Chondrocyte (in vitro differentiated cells): ENCODE data around the gene PLD4. TPM values are rescaled to one million over a fixed set of nuclear protein-coding genes. Genes with fewer than 3 reads are reported as not detected.

Experiments used
- DNase-seq: peaks from one replicate; pipeline ENCODE4 v3.0.0; 2021; ENCODE audit warnings: mixed read lengths, low spot score
- H3K27ac Mint-ChIP-seq: one replicate; pipeline ENCODE4 v1.8.0; 2021; ENCODE audit warnings: mild to moderate bottlenecking, moderate library complexity, mixed read lengths; ENCODE audit not compliant: unreplicated experiment
- H3K27me3 Mint-ChIP-seq: 2 replicates; pipeline ENCODE4 v1.8.0; 2021; ENCODE audit warnings: low read depth, mixed read lengths
- H3K36me3 Mint-ChIP-seq: 2 replicates; pipeline ENCODE4 v1.8.0; 2021; ENCODE audit warnings: low read depth, mixed read lengths
- H3K4me1 Mint-ChIP-seq: 2 replicates; pipeline ENCODE4 v1.8.0; 2021; ENCODE audit warnings: low read depth, mild to moderate bottlenecking, mixed read lengths
- H3K4me3 Mint-ChIP-seq: one replicate; pipeline ENCODE4 v1.8.0; 2021; ENCODE audit warnings: mild to moderate bottlenecking, moderate library complexity, mixed read lengths; ENCODE audit not compliant: unreplicated experiment
- H3K9me3 Mint-ChIP-seq: 2 replicates; pipeline ENCODE4 v1.8.0; 2021; ENCODE audit warnings: low read depth, mixed read lengths
- total RNA-seq: library from RNA; stranded (reverse); gene quantifications from 3 replicates; pipeline ENCODE4 v1.2.1, GENCODE V29; 2021
- TF ChIP-seq, protein P1 (sequence below): fragments of 200-600 bp; sonication (generic); IDR thresholded peaks from 2 replicates; pipeline ENCODE4 v1.5.0; 2021; ENCODE audit warnings: antibody characterized with exemption, mild to moderate bottlenecking, moderate library complexity

The PLD4 gene
- total RNA-seq, 1 donor from 2014 or later = 0.10 TPM

- Mint-ChIP-seq H3K4me1 (peaks cover 35% of the 10 kb centered on the region), H3K27ac (peak overlapping the region; percentile 29), H3K36me3 (no peaks in the 10 kb centered on the region), H3K9me3 (no peaks in the 10 kb centered on the region), H3K27me3 (no peaks in the 10 kb centered on the region), H3K4me3 (no peak overlapping the region)
- peak; percentile 83 for DNase-seq
- TF ChIP-seq, protein P1, sequence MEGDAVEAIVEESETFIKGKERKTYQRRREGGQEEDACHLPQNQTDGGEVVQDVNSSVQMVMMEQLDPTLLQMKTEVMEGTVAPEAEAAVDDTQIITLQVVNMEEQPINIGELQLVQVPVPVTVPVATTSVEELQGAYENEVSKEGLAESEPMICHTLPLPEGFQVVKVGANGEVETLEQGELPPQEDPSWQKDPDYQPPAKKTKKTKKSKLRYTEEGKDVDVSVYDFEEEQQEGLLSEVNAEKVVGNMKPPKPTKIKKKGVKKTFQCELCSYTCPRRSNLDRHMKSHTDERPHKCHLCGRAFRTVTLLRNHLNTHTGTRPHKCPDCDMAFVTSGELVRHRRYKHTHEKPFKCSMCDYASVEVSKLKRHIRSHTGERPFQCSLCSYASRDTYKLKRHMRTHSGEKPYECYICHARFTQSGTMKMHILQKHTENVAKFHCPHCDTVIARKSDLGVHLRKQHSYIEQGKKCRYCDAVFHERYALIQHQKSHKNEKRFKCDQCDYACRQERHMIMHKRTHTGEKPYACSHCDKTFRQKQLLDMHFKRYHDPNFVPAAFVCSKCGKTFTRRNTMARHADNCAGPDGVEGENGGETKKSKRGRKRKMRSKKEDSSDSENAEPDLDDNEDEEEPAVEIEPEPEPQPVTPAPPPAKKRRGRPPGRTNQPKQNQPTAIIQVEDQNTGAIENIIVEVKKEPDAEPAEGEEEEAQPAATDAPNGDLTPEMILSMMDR = no peak
Measured at GRCh38 chr14:104979758-104980610, 55.3 kb downstream of the PLD4 start.

DNA sequence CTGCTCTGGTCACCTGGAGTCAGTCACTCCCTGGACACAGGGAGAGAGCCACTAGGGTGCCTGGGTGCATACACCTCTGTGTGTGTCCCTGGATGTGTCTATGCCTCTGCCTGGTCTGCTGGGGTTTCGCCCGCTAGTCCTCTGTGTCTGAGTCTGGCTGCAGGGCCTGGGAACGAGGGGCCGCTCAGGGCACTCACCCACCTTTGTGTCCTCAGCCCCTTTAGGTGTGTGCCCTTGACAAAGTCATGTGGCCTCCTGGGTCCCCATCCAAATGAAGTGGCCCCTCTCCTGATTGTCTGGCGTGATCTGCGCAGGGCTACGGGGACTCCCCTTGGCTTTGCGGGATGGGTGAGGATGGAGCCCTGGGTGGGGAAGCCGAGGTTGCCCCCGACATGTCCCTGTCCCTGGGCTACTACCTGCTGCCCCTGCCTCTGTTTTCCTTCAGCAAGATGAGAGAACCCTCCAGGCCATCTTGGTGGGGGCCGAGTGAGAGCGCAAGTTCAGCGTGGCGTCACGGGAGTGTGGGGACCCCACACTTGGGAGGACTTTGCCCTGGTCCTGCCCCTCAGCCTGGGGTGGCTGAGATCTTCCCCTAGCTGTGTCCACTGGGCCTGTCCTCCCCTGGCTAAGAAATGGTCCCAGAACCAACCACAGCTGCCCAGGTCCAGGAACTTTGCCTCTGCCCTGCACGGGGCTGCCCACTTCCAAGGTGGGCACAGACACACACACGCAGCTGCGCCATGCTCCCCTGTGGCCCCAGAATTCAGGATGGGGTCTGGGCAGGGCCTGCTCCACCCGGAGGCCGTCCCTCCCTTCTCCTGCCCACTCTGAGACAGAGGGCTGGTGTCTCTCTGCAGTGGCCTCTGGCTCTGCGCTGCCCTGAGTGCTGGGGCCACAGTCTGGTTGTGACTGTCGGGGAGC lies 56.2 kb downstream of the PLD4 start:
- H3K36me3 Mint-ChIP-seq = no peaks in the 10 kb centered on the region
- H3K9me3 Mint-ChIP-seq = no peaks in the 10 kb centered on the region
- H3K4me3 Mint-ChIP-seq = no peak overlapping the region
- H3K27ac Mint-ChIP-seq = no peak overlapping the region
- H3K27me3 Mint-ChIP-seq = no peaks in the 10 kb centered on the region
- TF ChIP-seq, protein P1 = no peak
- H3K4me1 Mint-ChIP-seq = peaks cover 35% of the 10 kb centered on the region
- DNase-seq = peak; percentile 76

- Mint-ChIP-seq H3K27me3 (no peaks in the 10 kb centered on the region), H3K9me3 (no peaks in the 10 kb centered on the region), H3K27ac (no peak overlapping the region), H3K4me3 (no peak overlapping the region), H3K36me3 (no peaks in the 10 kb centered on the region), H3K4me1 (peaks cover 32% of the 10 kb centered on the region)
- DNase-seq = peak; percentile 75
- TF ChIP-seq, protein P1 = no peak
Measured at GRCh38 chr14:104981699-104982541, 57.2 kb downstream of the PLD4 start.

DNA sequence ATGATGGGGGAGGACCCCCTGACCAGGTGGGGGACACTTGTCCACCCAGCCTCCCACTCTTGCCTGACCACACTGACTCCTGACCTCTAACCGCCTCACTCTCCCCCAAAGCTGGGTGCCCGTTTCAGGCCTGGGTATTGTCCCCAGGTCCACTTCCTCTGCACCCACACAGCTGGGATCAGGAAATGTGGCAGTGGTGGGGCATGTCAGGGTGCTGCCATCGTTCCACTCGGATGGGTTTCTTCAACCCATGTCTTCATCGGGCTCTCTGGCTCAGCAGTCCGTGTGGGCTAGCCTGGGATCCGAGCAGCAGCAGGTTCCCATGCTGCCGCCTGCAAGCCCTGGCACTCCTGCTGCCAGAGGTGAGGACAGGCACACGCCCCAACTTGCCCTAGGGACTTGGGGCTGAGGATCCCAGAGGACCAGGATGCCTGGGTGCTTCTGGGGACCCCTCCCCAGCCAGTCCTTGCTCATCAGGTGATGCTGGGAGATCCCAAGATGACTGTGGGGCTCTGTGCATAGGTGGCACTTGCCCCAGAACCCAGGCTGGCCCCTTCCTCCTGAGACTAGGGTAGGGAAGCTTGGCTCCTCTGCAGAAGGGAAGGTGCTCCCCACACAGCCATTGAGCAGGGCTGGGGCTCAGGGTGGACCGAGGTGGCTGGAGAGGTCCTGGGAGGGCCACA lies 58.0 kb downstream of the PLD4 start:
- Mint-ChIP-seq H3K4me1 (peaks cover 28% of the 10 kb centered on the region), H3K36me3 (no peaks in the 10 kb centered on the region), H3K9me3 (no peaks in the 10 kb centered on the region), H3K27ac (no peak overlapping the region), H3K4me3 (no peak overlapping the region), H3K27me3 (no peaks in the 10 kb centered on the region)
- TF ChIP-seq, protein P1 = no peak
- peak; percentile 85 for DNase-seq

Other genes with a start within 250 kb of the PLD4 start
- gene INF2, start 235.3 kb upstream of the PLD4 start, total RNA-seq = 117 to 152 TPM (median 121 TPM) in 3 replicates
- 7.1 to 9.9 TPM (median 7.9 TPM) in 3 replicates for gene ADSS1, start 200.7 kb upstream of the PLD4 start, total RNA-seq
- 47.0 to 54.9 TPM (median 47.4 TPM) in 3 replicates for gene SIVA1, start 171.7 kb upstream of the PLD4 start, total RNA-seq
- 143 to 158 TPM (median 156 TPM) in 3 replicates for gene AKT1, start 129.1 kb upstream of the PLD4 start, total RNA-seq
- 2.1 to 2.8 TPM (median 2.6 TPM) in 3 replicates for gene ZBTB42, start 123.8 kb upstream of the PLD4 start, total RNA-seq
- gene CEP170B, start 59.6 kb upstream of the PLD4 start, total RNA-seq = 31.7 to 39.6 TPM (median 39.2 TPM) in 3 replicates
- 271 to 361 TPM (median 274 TPM) in 3 replicates for gene AHNAK2, start 53.5 kb downstream of the PLD4 start, total RNA-seq
- 6.0 to 6.3 TPM (median 6.3 TPM) in 3 replicates for gene CLBA1, start 60.9 kb downstream of the PLD4 start, total RNA-seq
- 15.6 to 18.8 TPM (median 18.0 TPM) in 3 replicates for gene CDCA4, start 96.2 kb downstream of the PLD4 start, total RNA-seq
- gene GPR132, start 140.6 kb downstream of the PLD4 start, total RNA-seq = 0.23 to 0.48 TPM (median 0.30 TPM) in 3 replicates
- 8.3 to 18.2 TPM (median 16.8 TPM) in 3 replicates for gene JAG2, start 243.9 kb downstream of the PLD4 start, total RNA-seq